HEK293T (cell line): Measurements from ENCODE around the gene GPR37.

ENCODE experiments used
- FOXM1 ChIP-seq: fragments of 450-650 bp; IDR thresholded peaks from 2 replicates; pipeline ENCODE4 v1.6.1; 2017; ENCODE audit warnings: mild to moderate bottlenecking, borderline replicate concordance
- SP1 ChIP-seq: fragments of 450-650 bp; IDR thresholded peaks from 2 replicates; pipeline ENCODE4 v1.6.1; 2017

DNA sequence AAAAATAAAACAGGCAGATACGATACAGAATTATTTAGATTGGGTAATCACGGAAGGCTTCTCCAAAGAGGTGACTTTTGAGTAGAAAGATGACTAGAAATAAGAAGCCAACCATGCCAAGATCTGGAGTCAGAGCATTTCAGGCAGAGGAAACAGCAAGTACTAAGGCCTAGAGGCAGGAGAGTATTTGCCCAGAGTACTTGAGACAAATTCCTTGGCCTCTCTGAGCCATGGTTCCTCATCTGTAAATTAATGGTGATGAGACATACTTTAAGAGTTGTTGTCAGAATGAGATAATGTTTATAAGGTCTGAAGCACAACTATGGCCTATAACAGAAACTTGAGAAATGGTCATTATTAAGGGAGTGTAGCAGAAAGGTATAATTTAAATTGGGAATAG, 15.8 kb upstream of the GPR37 start:
- no peak for TF ChIP-seq FOXM1
- TF ChIP-seq SP1: no peak
